ENCODE data around the gene DNAJC24.

The DNAJC24 gene

DNA sequence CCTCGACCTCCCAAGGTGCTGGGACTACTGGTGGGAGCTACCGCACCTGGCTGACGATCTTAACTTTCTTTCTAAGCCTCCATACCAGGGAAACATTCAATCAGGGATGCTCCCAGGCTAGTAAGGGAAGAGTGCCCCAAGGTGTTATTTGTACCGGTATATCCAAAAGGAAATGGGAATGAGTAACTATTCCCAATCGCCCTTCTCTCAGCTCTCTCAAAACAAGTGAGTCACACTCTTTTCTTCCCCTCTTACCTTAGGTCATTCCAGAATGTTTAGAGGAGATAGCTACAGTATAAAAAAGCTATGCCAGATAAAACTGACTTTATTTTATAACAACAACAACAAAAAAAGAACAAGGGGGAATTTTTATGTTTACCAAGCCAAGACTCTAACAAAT is 13.8 kb upstream of the DNAJC24 start:
- Histone ChIP-seq H3K4me1 (ENCODE audit: control insufficient read depth, insufficient read depth, low read length) (no peaks in the 10 kb centered on the region), H3K9me3 (ENCODE audit: control insufficient read depth, insufficient read depth, low read length) (no peaks in the 10 kb centered on the region), H3K27me3 (ENCODE audit: control insufficient read depth, insufficient read depth, low read length) (no peaks in the 10 kb centered on the region)

DNA sequence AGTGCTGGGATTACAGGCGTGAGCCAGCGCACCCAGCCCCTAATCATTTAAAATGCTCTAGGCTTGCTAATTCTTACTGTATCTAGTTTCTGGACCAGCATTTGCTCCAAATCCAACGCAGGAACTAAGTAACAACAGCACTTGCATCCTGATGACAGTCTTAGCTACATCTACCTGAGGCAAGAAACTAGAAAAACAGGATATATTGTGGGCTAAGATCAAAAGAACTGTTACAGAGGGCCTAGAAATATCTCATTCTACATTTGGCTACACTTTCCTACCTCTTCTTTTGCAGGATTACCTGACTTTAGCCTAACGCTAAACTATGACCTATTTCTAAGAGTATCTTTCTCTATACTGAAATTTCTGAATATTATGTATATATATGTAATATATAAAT is 7.9 kb upstream of the DNAJC24 start:
- H3K4me1 ChIP-seq (ENCODE audit: control insufficient read depth, insufficient read depth, low read length), result no peaks in the 10 kb centered on the region
- no peaks in the 10 kb centered on the region for H3K36me3 ChIP-seq (ENCODE audit: control insufficient read depth, insufficient read depth, low read length)
- H3K4me3 ChIP-seq (ENCODE audit: low read depth, low read length), result no peak overlapping the region
- no peaks in the 10 kb centered on the region for H3K9me3 ChIP-seq (ENCODE audit: control insufficient read depth, insufficient read depth, low read length)
- H3K27me3 ChIP-seq (ENCODE audit: control insufficient read depth, insufficient read depth, low read length), result no peaks in the 10 kb centered on the region
- no peak overlapping the region for H3K9ac ChIP-seq (ENCODE audit: low read depth, low read length)

More for the DNA sequence above, 13.8 kb upstream of the DNAJC24 start:
- no peak overlapping the region for H3K4me3 ChIP-seq (ENCODE audit: low read depth, low read length)
- H3K36me3 ChIP-seq (ENCODE audit: control insufficient read depth, insufficient read depth, low read length), result no peaks in the 10 kb centered on the region
- H3K9ac ChIP-seq (ENCODE audit: low read depth, low read length), result no peak overlapping the region

DNA sequence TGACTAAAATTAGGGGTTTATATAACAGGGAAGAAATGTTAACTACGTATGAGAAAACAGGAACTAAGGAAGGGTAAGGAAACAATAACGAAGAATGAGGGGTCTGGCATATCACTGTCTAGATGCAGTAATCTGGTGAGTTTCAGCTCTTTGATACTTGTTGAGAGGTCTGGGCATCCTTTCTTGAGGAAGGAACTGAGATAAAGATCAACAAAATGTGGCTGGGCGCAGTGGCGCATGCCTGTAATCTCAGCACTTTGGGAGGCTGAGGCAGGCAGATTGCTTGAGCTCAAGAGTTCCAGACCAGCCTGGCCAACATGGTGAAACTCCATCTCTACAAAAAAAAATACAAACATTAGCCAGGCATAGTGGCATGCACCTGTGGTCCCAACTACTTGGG is 2.9 kb upstream of the DNAJC24 start:
- no peaks in the 10 kb centered on the region for H3K27me3 ChIP-seq (ENCODE audit: control insufficient read depth, insufficient read depth, low read length)
- no peaks in the 10 kb centered on the region for H3K36me3 ChIP-seq (ENCODE audit: control insufficient read depth, insufficient read depth, low read length)
- no peak overlapping the region for H3K9ac ChIP-seq (ENCODE audit: low read depth, low read length)
- H3K4me3 ChIP-seq (ENCODE audit: low read depth, low read length), result no peak overlapping the region
- H3K9me3 ChIP-seq (ENCODE audit: control insufficient read depth, insufficient read depth, low read length), result no peaks in the 10 kb centered on the region
- no peaks in the 10 kb centered on the region for H3K4me1 ChIP-seq (ENCODE audit: control insufficient read depth, insufficient read depth, low read length)

DNA sequence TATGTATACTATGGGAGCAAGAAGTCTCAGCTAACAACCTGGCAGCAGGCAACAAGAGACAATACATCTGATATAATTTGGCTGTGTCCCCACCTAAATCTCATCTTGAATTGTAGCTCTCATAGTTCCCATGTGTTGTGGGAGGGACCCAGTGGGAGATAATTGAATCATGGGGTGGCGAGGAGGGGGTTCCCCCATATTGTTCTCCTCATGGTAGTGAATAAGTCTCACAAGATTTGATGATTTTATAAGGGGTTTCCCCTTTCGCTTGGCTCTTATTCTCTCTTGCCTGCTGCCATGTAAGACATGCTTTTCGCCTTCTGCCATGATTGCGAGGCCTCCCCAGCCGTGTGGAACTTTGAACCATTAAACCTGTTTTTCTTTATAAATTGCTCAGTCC is 6.2 kb downstream of the DNAJC24 start:
- Histone ChIP-seq H3K4me1 (ENCODE audit: control insufficient read depth, insufficient read depth, low read length) (no peaks in the 10 kb centered on the region), H3K9ac (ENCODE audit: low read depth, low read length) (no peak overlapping the region), H3K36me3 (ENCODE audit: control insufficient read depth, insufficient read depth, low read length) (no peaks in the 10 kb centered on the region)

DNA sequence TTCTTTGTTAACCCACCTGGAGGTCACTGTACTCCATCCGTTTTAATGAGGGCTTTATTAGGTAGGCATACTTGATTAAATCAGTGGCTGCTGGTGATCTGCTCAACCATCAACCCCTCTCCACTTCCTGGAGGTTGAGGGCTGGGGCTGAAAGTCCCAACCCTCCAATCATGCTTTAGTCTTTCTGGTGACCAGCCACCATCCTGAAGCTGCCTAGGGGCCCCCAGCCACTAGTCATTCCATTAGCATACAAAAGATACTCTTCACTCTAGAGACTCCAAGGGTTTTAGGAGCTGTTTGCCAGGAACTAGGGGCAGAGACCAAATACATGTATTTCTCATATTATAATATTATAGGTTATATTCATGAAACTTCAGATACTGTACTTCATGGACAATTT is 13.5 kb downstream of the DNAJC24 start:
- Histone ChIP-seq H3K9me3 (ENCODE audit: control insufficient read depth, insufficient read depth, low read length) (no peaks in the 10 kb centered on the region), H3K4me3 (ENCODE audit: low read depth, low read length) (no peak overlapping the region), H3K36me3 (ENCODE audit: control insufficient read depth, insufficient read depth, low read length) (peaks cover 5% of the 10 kb centered on the region), H3K4me1 (ENCODE audit: control insufficient read depth, insufficient read depth, low read length) (no peaks in the 10 kb centered on the region), H3K9ac (ENCODE audit: low read depth, low read length) (no peak overlapping the region), H3K27me3 (ENCODE audit: control insufficient read depth, insufficient read depth, low read length) (no peaks in the 10 kb centered on the region)

More for the DNA sequence above, 6.2 kb downstream of the DNAJC24 start:
- Histone ChIP-seq H3K27me3 (ENCODE audit: control insufficient read depth, insufficient read depth, low read length) (no peaks in the 10 kb centered on the region), H3K4me3 (ENCODE audit: low read depth, low read length) (no peak overlapping the region), H3K9me3 (ENCODE audit: control insufficient read depth, insufficient read depth, low read length) (no peaks in the 10 kb centered on the region)

DNA sequence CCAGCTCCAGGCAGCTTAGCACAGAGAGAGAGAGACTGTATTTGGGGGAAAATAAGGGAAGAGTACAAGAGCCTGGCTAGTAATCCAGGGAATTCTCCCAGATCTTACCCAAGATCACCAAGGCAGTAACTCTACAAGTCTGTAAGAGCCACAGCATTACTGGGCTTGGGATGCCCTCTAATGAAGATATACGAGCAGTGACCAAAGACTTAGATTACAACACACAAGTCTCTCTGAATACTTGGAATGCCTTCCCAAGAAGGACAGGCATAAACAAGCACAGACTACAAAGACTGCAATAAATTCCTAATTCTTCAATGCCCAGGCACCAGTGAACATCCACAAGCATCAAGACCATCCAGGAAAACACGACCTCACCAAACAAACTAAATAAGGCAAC is 17.7 kb downstream of the DNAJC24 start:
- peaks cover 5% of the 10 kb centered on the region for H3K36me3 ChIP-seq (ENCODE audit: control insufficient read depth, insufficient read depth, low read length)
- H3K9ac ChIP-seq (ENCODE audit: low read depth, low read length), result no peak overlapping the region
- H3K4me1 ChIP-seq (ENCODE audit: control insufficient read depth, insufficient read depth, low read length), result no peaks in the 10 kb centered on the region
- no peaks in the 10 kb centered on the region for H3K9me3 ChIP-seq (ENCODE audit: control insufficient read depth, insufficient read depth, low read length)
- no peaks in the 10 kb centered on the region for H3K27me3 ChIP-seq (ENCODE audit: control insufficient read depth, insufficient read depth, low read length)
- no peak overlapping the region for H3K4me3 ChIP-seq (ENCODE audit: low read depth, low read length)

DNA sequence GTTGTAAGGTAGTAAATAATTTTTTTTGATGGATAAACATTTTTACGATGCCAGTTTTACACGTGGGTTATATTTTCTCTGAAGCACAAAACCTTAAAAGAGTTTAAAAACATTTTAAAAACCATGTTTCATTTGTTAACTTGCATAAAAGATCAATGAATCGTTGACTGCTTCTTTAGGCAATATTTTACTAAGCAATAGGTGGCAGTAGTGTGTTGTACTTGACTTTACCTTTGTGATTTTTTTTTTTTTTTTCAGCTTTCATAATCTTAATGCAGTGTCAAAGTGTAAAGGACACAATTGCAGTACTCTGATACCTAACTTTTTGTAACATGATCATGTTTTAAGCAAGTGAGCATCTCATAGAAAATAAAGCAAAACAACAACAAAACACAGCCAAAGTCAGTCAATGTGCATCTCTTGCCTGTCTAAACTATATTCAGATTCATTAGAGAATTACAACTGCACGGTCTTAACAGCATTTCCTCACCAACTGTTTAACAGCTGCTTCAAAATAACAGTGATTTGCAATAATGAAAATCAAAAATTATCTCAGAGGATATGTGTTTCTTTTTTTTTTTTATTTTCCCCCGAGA is 27.7 kb downstream of the DNAJC24 start:
- no peaks in the 10 kb centered on the region for H3K27me3 ChIP-seq (ENCODE audit: control insufficient read depth, insufficient read depth, low read length)
- peaks cover 4% of the 10 kb centered on the region for H3K9me3 ChIP-seq (ENCODE audit: control insufficient read depth, insufficient read depth, low read length)
- H3K9ac ChIP-seq (ENCODE audit: low read depth, low read length), result no peak overlapping the region
- peaks cover 2% of the 10 kb centered on the region for H3K36me3 ChIP-seq (ENCODE audit: control insufficient read depth, insufficient read depth, low read length)
- H3K4me3 ChIP-seq (ENCODE audit: low read depth, low read length), result no peak overlapping the region
- no peaks in the 10 kb centered on the region for H3K4me1 ChIP-seq (ENCODE audit: control insufficient read depth, insufficient read depth, low read length)

DNA sequence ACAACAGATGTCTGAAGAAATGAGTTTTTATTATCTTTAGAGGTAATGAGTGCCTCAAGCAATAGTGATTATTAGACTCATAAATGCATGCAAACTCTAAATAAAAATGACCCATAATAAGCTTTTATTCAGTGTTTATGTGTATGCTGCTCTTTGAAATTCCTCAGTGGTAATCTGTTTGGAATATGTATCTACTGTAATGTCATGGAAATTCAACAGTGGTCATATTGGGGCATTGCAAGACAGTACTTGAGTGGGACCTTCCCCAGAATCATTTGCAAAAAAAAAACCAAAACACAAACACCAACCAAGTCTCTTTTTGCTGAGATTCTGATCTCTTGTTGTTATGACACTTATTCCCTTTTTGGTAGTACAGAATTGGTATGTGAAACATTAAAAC is 35.0 kb downstream of the DNAJC24 start:
- Histone ChIP-seq H3K36me3 (ENCODE audit: control insufficient read depth, insufficient read depth, low read length) (no peaks in the 10 kb centered on the region), H3K4me3 (ENCODE audit: low read depth, low read length) (no peak overlapping the region), H3K9ac (ENCODE audit: low read depth, low read length) (no peak overlapping the region), H3K27me3 (ENCODE audit: control insufficient read depth, insufficient read depth, low read length) (no peaks in the 10 kb centered on the region), H3K9me3 (ENCODE audit: control insufficient read depth, insufficient read depth, low read length) (peaks cover 4% of the 10 kb centered on the region), H3K4me1 (ENCODE audit: control insufficient read depth, insufficient read depth, low read length) (no peaks in the 10 kb centered on the region)

DNA sequence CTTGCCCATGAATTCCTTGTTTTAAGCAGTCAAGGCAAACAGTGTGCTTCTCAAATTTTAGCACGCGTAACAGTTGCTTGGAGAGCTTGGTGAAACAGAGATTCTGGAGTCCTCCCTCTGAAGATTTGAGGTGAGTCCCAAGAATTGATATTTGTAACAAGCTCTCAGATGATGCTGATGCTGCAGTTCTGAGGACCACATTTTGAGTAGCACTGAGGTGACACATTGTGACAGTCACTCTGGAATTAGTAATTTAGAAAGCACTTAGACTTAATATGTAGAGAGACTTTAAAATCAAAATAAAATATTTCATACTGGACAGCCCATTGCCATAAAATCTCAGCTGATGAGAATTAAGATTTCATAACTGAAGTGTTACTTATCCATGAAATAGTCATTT is 38.5 kb downstream of the DNAJC24 start:
- Histone ChIP-seq H3K9me3 (ENCODE audit: control insufficient read depth, insufficient read depth, low read length) (no peaks in the 10 kb centered on the region), H3K4me3 (ENCODE audit: low read depth, low read length) (no peak overlapping the region), H3K9ac (ENCODE audit: low read depth, low read length) (no peak overlapping the region), H3K36me3 (ENCODE audit: control insufficient read depth, insufficient read depth, low read length) (no peaks in the 10 kb centered on the region), H3K4me1 (ENCODE audit: control insufficient read depth, insufficient read depth, low read length) (no peaks in the 10 kb centered on the region), H3K27me3 (ENCODE audit: control insufficient read depth, insufficient read depth, low read length) (no peaks in the 10 kb centered on the region)

DNA sequence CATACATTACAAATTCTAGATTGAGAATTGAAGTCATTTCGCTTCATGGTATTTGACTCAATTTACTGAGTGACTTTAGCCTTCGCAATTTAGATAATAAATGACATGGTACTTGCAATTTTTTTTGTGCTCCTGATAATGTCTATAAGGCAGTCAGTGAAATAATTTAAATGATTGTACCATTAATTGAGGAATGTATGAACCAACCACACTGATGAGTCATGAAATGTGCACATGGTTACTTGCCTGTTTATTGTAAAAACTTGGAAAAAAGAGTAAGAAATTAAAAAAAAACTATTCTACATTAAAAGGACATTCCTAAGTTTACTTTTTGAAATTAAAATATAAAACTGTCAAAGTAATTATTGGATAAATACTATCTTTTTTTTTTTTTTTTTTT is 43.3 kb downstream of the DNAJC24 start:
- Histone ChIP-seq H3K4me1 (ENCODE audit: control insufficient read depth, insufficient read depth, low read length) (peaks cover 10% of the 10 kb centered on the region), H3K36me3 (ENCODE audit: control insufficient read depth, insufficient read depth, low read length) (no peaks in the 10 kb centered on the region), H3K27me3 (ENCODE audit: control insufficient read depth, insufficient read depth, low read length) (no peaks in the 10 kb centered on the region), H3K4me3 (ENCODE audit: low read depth, low read length) (no peak overlapping the region), H3K9ac (ENCODE audit: low read depth, low read length) (no peak overlapping the region), H3K9me3 (ENCODE audit: control insufficient read depth, insufficient read depth, low read length) (no peaks in the 10 kb centered on the region)

DNA sequence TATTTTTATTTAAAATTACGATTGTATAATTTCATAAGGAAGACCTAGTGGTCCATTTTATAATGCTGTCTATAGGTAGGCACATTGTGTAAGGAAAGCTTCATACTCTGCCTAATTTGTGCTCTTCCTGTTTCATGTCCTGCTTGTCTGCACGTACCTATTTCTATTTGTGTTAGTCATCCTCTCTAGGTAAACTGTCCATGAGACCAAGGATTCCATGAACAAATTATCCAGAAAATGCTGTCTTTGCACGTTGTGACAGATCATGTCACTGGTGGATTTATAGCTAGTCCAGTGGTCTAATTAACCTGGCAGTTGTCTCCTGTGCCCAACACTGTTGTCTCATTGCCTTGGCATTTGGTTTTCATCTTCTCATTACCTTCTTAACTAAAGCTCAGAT is 44.7 kb downstream of the DNAJC24 start:
- no peaks in the 10 kb centered on the region for H3K9me3 ChIP-seq (ENCODE audit: control insufficient read depth, insufficient read depth, low read length)
- H3K27me3 ChIP-seq (ENCODE audit: control insufficient read depth, insufficient read depth, low read length), result no peaks in the 10 kb centered on the region
- H3K4me3 ChIP-seq (ENCODE audit: low read depth, low read length), result no peak overlapping the region
- H3K9ac ChIP-seq (ENCODE audit: low read depth, low read length), result no peak overlapping the region
- H3K4me1 ChIP-seq (ENCODE audit: control insufficient read depth, insufficient read depth, low read length), result peaks cover 22% of the 10 kb centered on the region
- H3K36me3 ChIP-seq (ENCODE audit: control insufficient read depth, insufficient read depth, low read length), result no peaks in the 10 kb centered on the region

DNA sequence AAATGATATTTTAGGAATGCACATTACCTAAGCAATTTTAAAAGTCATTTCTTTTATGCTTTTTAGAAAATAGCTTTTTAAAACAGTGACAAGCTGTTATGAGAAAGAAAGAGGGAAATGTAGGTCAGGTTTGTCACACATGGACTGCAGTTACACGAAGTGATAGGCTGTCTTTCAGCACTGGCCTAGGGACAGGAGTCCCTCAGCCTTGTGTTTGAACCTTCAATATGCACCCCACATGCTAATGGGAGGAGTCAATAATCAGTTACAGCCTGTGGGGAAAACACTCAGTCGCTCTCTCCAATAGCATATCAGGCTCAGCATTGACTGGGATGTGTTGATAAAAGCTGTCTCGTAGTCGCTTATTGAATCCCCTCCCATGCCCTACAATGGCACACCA is 45.8 kb downstream of the DNAJC24 start:
- Histone ChIP-seq H3K9ac (ENCODE audit: low read depth, low read length) (no peak overlapping the region), H3K9me3 (ENCODE audit: control insufficient read depth, insufficient read depth, low read length) (no peaks in the 10 kb centered on the region), H3K4me3 (ENCODE audit: low read depth, low read length) (no peak overlapping the region), H3K4me1 (ENCODE audit: control insufficient read depth, insufficient read depth, low read length) (peaks cover 26% of the 10 kb centered on the region), H3K27me3 (ENCODE audit: control insufficient read depth, insufficient read depth, low read length) (no peaks in the 10 kb centered on the region), H3K36me3 (ENCODE audit: control insufficient read depth, insufficient read depth, low read length) (no peaks in the 10 kb centered on the region)

Data from iPS-15b (cell line).